ENCODE results near the gene MALL.
"Not testable (repeated sequence)": the region's sequence is repeated elsewhere in the genome, so short reads cannot be mapped to it uniquely, and the experiment has no call there.

The MALL gene

DNA sequence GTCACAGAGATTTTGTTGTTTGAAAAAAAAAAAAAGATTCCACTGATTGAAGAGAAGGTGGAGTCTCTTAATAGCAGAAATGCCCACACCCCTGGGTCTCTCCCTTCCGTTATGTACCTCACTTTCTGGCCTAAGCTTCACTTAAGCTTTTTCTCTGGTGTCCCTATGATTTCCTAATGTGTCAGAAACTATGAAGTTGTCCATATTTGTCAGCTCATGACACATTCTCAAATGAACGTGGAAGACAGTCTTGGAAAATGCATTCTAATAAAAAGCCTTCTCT is 5.4 kb upstream of the MALL start:
- TF ChIP-seq, protein P1, sequence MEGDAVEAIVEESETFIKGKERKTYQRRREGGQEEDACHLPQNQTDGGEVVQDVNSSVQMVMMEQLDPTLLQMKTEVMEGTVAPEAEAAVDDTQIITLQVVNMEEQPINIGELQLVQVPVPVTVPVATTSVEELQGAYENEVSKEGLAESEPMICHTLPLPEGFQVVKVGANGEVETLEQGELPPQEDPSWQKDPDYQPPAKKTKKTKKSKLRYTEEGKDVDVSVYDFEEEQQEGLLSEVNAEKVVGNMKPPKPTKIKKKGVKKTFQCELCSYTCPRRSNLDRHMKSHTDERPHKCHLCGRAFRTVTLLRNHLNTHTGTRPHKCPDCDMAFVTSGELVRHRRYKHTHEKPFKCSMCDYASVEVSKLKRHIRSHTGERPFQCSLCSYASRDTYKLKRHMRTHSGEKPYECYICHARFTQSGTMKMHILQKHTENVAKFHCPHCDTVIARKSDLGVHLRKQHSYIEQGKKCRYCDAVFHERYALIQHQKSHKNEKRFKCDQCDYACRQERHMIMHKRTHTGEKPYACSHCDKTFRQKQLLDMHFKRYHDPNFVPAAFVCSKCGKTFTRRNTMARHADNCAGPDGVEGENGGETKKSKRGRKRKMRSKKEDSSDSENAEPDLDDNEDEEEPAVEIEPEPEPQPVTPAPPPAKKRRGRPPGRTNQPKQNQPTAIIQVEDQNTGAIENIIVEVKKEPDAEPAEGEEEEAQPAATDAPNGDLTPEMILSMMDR (conservative IDR thresholded peaks at IDR 0.05; ENCODE audit: control insufficient read depth, insufficient read depth, low read depth, low read length) = no peak

DNA sequence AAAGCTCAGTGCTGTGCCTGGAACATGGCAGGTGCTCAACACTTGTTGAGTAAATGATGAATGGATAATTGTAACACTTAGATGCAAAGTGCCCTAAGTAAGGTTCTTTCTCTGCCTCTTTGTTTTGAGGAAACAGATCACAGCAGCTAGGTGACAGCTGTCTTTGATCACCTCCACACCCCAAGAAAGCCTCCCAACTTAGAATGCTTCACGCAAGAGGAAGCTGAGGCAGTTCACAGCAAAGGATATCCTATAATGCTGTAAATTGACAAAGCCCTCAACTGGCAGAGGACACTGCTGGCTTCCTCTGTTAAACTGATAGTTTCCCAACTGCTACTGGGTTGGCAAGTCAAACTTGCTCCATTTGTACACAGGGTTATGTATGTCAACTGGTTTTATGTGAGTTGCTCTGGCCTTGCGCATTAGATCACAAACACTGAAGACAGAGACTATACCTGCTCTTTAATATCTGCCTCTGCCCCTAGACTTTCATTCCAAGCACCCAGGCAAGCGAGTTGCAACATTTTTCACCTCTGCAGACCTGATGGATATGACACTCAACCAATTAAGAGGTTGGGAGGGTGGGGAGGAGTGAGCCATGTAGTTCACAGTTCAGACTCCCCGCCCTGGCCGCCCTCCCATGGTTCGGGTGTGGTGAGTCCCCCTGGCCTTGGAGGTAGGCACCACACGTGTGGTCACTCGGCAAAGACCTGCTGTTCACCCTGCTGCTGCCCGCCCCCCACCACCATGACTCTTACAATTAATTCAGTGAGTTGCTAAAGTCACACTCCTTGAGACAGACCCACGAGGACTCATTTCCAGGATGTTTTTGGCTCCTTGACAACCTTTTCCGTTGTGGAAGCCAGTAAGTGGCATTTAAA is 4.8 kb upstream of the MALL start:
- H3K4me3 ChIP-seq (ENCODE audit: control insufficient read depth, low read depth, low read length) = no peak overlapping the region
- TF ChIP-seq, protein P1 (conservative IDR thresholded peaks at IDR 0.05; ENCODE audit: control insufficient read depth, insufficient read depth, low read depth, low read length) = no peak
- DNase-seq (ENCODE audit: low read depth) = no peak

More for the DNA sequence above, 5.4 kb upstream of the MALL start:
- H3K4me3 ChIP-seq (ENCODE audit: control insufficient read depth, low read depth, low read length) = no peak overlapping the region
- DNase-seq (ENCODE audit: low read depth) = no peak

DNA sequence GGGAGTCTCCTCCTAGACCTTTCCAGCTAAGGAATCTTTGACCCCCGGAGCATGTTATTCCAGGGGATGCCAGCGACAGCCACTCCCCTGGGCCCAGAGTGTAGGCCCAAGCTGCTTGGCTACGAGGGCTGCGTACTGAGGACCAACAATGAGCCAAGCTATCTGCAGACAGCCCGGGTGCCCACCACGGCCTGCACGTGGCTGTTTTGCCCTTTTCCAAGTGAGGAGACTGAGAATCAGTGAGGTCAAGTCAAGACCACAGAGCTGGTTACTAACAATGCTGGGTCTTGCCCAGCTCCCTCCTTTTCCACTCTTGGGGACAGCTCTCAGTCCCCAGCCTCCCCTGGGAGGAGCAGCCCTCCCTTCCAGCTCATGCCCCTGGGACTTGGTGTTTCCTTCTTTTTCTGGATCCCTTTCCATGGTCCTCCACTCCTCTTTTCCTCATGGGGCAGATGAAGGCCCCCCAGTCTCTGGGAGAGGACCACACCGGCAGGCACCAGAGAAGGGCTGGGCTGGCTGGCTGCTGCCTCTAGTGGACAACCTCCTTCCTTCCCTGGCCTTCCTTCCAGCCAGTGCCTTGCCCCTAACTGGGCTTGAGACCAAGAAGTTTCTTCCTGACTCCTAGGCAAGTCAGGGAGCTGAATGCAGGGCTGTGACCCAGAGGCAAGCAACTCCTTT is 550 bp upstream of the MALL start:
- TF ChIP-seq, protein P1 (conservative IDR thresholded peaks at IDR 0.05; ENCODE audit: control insufficient read depth, insufficient read depth, low read depth, low read length) = peak; percentile 70
- peak overlapping the region; percentile 44 for H3K4me3 ChIP-seq (ENCODE audit: control insufficient read depth, low read depth, low read length)
- peak; percentile 73 for DNase-seq (ENCODE audit: low read depth)

DNA sequence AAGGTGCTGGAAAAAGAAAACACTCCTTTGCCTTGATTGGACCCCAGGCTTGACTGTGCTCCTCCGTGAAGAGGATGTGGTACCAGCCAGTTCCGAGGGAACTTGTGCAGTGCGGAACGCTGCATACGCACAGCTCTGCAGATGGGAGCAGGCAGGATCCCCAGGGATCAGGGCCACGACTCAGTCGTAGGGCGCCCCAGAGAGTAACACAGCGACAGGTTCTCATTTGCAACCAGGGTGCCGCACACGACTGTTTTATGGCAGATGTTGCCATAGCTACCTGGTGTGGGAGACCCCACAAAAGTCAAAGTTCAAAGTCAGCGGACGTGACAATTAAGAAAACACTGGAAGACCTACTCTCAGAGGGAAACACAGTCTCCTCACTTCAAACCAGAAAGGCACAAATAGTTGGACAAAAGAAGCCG is 779 bp downstream of the MALL start:
- TF ChIP-seq, protein P1 (conservative IDR thresholded peaks at IDR 0.05; ENCODE audit: control insufficient read depth, insufficient read depth, low read depth, low read length) = no peak
- no peak for DNase-seq (ENCODE audit: low read depth)
- H3K4me3 ChIP-seq (ENCODE audit: control insufficient read depth, low read depth, low read length) = peak overlapping the region; percentile 44

DNA sequence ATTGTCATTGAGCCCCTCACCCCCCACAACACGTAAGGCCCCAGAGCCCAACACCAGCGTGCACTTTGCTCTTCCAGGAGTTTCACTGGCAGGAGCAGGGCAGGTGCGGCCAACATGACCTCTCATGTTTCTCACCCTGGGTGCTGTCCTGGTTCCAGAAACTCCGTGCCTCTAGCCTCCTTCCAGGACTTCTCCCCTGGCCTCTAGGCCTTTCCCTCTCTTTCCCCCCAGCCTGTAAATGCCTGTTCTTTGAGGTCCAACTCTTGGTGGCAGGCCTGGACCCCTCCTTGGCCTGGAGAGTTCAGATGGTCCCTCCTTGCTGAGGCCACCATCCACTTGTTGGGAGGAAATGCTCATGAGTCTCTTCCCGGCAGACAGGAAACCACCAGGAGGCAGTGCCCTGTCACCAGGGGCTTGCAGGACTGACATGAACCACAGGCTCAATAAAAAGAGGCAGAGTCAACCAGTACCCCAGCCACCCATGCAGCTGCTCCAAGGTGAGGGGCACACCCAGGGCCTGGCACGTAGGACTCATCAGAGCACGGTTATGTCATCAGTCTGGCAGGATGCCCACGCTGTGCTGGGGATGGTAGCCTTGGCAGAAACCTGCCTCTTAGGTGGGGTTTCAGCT is 1.5 kb downstream of the MALL start:
- DNase-seq (ENCODE audit: low read depth) = no peak
- TF ChIP-seq, protein P1 (conservative IDR thresholded peaks at IDR 0.05; ENCODE audit: control insufficient read depth, insufficient read depth, low read depth, low read length) = peak; percentile 9
- no peak overlapping the region for H3K4me3 ChIP-seq (ENCODE audit: control insufficient read depth, low read depth, low read length)

DNA sequence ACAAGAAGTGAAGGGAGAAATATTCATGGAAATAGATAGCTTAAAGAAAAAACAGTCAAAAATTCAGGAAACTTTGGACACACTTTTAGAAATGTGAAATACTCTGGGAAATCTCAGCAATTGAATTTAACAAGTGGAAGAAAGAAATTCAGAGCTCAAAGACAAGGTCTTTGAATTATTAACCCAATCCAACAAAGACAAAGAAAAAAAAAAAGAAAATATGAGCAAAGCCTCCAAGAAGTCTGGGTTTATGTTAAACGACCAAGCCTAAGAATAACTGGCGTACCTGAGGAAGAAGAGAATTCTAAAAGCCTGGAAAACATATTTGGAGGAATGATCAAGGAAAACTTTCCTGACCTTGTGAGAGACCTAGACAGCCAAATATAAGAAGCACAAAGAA is 7.3 kb downstream of the MALL start:
- H3K4me3 ChIP-seq (ENCODE audit: control insufficient read depth, low read depth, low read length); DNase-seq (ENCODE audit: low read depth): not testable (repeated sequence)

Data from fibroblast of mammary gland (primary cell).